H4 (cell line): ENCODE data around the gene SKIL. TPM values are rescaled to one million over a fixed set of nuclear protein-coding genes. Genes with fewer than 3 reads are reported as not detected.

Experiments
- DNase-seq: peaks from one replicate; pipeline ENCODE4 v3.0.0-alpha.2; 2015; ENCODE audit warnings: low spot score
- total RNA-seq: library from RNA; depleted of rRNA; stranded (reverse); fragments of >200 nt; shearing (Covaris generic); gene quantifications from 2 replicates; pipeline ENCODE4 v1.2.3, GENCODE V29; 2014; rRNA removed

Gene SKIL
- total RNA-seq, 1 experiment from 2014 or later: 36.4 TPM

- no peak for DNase-seq
These were observed 80.3 kb downstream of the SKIL start for GRCh38 chr3:170437696-170438407.

DNA sequence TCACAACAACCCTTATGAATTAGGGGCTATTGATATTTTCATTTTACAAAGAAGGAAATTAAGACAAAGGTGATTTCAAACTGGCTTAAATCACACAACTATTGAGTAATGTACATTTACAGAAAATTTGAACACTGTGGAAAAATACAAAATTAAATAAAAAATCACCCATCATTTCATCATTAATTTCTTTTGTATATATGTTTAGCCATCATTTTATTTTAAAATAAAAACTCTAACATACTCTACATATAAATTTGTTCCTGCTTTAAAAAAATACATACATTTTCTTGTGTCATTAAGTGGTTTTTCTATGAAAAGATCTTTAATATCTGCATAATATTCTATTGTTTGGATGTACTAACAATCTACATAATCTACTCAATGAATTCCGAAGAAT is 81.3 kb downstream of the SKIL start:
- no peak for DNase-seq

DNA sequence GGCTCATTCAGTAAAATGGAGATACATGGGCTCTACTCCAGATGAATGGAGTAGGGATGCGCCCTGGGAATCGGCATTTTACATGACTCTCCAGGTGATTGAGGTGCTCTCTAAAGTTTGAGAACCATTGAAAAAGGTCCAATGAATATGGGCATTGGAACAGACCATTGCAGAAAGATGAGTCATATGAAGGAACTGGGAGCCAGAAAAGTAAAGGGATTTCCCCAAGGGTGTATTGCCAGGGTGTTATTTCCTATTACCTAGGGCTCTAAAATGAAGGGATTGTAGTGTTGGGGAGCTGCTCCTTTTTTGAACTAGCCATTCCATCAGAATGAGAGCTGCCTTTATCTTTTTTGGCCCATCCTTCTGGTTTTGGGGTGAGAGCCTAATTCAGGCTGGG is 82.8 kb downstream of the SKIL start:
- DNase-seq: no peak

GRCh38 chr3:170441412-170441811 is 83.9 kb downstream of the SKIL start:
- no peak for DNase-seq

DNA sequence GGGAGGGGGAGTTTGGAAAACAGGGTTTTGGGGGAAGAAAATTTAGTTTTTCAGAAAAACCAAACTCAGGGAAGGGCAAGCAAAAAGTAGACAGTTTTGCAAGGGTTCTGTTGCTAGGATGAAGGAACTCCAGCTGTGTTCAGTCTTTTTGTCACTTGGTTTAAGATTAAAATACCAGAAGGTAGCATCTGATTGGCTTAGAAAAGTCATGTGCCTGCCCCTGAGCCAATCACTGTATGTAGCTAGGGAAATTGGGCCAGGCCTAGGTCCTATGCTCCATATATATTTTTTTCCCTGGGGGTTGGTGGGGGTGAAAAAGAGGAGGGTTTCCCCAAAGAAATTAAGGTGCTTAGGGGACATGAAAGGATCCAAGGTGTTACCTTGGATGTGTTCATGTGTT is 85.4 kb downstream of the SKIL start:
- no peak for DNase-seq

GRCh38 chr3:170443457-170443856 is 85.9 kb downstream of the SKIL start:
- DNase-seq: no peak

Other genes with a start within 250 kb of the SKIL start
- gene PHC3, start 176.0 kb upstream of the SKIL start, total RNA-seq: 14.9 and 17.5 TPM in 2 replicates
- gene PRKCI, start 135.3 kb upstream of the SKIL start, total RNA-seq: 58.3 and 73.3 TPM in 2 replicates
- gene CLDN11, start 61.2 kb downstream of the SKIL start, total RNA-seq: 0.06 TPM in 1 of 2 replicates, not detected in the other
- gene SLC7A14, start 228.4 kb downstream of the SKIL start, total RNA-seq: not detected in 2 replicates